ENCODE data around the gene ARHGEF3. TPM values are rescaled to one million over a fixed set of nuclear protein-coding genes. Genes with fewer than 3 reads are reported as not detected.

ARHGEF3 gene
- total RNA-seq, 1 experiment from 2014 or later = 9.5 TPM

DNA sequence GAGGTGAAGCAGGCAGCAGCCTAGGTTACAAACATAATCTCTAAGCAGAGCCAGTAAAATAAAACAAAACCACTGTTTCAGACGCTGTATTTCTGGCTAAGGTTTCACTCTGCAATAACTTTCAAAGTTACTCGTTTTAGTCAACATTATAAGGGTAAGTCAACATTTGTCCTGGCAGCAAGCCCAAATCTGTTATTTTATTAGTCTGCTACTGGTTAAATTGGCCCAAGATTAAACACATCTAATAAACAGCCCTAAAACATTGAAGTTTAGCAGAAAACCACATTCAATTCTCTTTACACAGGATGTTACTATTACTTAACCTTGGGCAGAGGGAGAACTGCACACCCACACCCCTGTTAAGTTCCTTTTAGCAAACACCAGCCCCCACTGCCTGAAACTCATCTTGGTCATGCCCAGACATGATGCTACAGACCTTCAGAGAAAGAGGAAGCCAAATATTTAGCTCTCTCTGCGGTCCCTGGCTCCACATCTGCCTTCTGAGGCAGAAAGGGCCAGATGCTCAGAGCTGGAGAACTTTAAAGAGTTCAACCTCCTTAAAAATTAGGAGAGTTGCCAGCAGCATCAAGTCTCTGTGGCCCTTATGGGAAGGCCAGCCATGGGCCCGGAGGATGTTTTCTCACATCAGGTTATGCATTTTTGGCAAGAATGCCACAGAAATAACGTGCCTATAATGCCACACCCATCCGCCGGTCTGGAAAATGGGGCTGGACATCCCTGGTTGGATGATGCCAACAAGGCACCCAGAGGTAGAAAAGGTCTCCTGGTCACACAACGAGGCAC, 17.9 kb downstream of the ARHGEF3 start:
- in situ Hi-C loops (cut with HindIII; ENCODE audit: low pct_unique_long_range_greater_than_20kb, low sequenced_read_pairs) = no loop called here
- no peak for DNase-seq (ENCODE audit: low read depth, low spot score)

- DNase-seq (ENCODE audit: low read depth, low spot score) = no peak
- in situ Hi-C loops (cut with HindIII; ENCODE audit: low pct_unique_long_range_greater_than_20kb, low sequenced_read_pairs) = no loop called here
Measured at GRCh38 chr3:56782906-56783305, 18.8 kb downstream of the ARHGEF3 start.

GRCh38 chr3:56782215-56782614, 19.5 kb downstream of the ARHGEF3 start:
- no peak for DNase-seq (ENCODE audit: low read depth, low spot score)
- in situ Hi-C loops (cut with HindIII; ENCODE audit: low pct_unique_long_range_greater_than_20kb, low sequenced_read_pairs) = no loop called here

- in situ Hi-C loops (cut with HindIII; ENCODE audit: low pct_unique_long_range_greater_than_20kb, low sequenced_read_pairs) = no loop called here
- no peak for DNase-seq (ENCODE audit: low read depth, low spot score)
Measured at GRCh38 chr3:56781762-56782161, 20.0 kb downstream of the ARHGEF3 start.

DNA sequence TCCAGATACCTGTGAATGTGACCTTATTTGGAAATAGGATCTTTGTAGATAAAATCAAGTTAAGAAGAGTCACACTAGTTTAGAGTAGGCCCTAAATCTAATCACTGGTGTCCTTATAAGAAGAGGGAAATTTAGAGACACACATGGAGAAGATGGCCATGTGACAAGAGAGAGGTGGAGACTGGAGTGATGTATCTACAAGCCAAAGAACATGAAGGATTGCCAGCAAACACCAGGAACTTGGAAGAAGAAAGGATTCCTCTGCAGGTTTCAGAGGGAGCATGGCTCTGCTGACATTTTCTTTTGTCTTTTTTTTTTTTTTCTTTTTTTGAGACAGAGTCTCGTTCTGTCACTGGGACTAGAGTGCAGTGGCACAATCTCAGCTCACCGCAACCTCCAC, 20.8 kb downstream of the ARHGEF3 start:
- DNase-seq (ENCODE audit: low read depth, low spot score) = no peak
- in situ Hi-C loops (cut with HindIII; ENCODE audit: low pct_unique_long_range_greater_than_20kb, low sequenced_read_pairs) = no loop called here

DNA sequence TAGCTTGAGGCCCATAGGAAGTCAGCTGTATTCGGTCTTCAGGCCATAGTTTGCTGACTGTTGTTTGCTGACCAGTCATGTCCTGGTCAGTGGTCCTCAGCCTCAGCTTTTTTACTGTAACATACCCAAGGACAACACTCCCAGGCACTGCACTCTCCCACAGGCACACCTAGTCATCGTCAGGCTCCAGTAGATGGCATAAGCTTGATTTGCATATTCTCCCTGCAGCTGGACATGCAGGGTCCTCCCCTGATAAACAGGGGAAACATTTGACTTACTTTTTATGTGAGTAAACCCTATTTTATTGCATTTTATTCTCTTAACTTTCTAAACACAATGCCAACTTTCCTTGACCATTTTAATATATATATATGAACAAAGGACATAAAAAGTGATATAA, 22.9 kb downstream of the ARHGEF3 start:
- no peak for DNase-seq (ENCODE audit: low read depth, low spot score)
- in situ Hi-C loops (cut with HindIII; ENCODE audit: low pct_unique_long_range_greater_than_20kb, low sequenced_read_pairs) = no loop called here

- DNase-seq (ENCODE audit: low read depth, low spot score) = no peak
- in situ Hi-C loops (cut with HindIII; ENCODE audit: low pct_unique_long_range_greater_than_20kb, low sequenced_read_pairs) = no loop called here
Measured at GRCh38 chr3:56776556-56776950, 25.2 kb downstream of the ARHGEF3 start.

DNA sequence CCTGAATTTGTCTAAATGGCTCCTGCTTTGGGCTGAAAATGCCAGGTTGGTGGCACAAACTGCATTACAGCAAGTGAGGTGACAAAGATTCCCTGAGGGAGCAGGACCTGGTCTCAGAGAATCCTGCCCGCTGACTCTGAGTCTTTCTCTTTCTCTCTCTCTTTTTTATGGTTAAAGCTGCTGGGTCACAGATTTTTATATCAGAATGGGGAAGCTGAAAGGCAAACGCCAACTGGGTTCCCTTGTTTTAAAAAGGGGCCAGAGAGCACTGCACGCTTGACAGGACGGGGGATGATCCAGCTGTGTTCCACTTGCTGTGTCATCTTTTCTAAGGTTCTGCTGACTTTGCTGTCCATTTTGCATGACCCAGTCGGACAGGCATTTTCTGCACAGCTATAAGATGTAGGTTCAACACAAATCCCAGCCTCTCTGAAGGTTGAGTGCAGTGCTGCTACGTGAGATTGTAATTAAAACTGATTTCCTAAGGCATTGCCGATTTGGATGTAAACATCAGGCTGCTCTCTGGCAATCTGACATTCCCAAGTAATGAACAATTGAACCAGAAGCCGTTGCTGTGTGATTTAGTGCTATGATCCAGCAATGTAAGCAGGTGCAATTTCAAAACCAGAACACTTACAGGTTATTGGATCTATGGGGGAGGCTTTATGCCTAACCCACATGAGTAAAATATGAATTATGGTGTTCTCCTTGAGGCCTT, 25.8 kb downstream of the ARHGEF3 start:
- DNase-seq (ENCODE audit: low read depth, low spot score) = no peak
- in situ Hi-C loops (cut with HindIII; ENCODE audit: low pct_unique_long_range_greater_than_20kb, low sequenced_read_pairs) = no loop called here

DNA sequence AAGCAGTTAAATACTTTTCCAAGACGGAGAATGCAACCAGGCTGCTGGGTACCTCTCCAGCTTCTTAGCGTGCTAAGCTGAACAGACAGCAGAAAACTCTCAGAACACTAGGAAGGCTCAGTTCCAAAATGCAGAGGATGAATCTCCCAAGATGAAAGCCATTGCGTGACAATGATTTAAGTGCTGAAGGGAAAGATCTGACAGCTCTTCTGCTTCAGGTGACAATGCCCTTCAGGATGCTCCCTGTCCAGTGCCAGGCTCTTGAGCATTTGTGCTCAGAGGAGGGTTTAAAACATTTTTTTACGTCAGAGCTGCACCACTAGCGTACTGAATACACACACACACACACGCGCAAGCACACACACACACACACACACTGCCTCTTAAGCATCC, 26.3 kb downstream of the ARHGEF3 start:
- in situ Hi-C loops (cut with HindIII; ENCODE audit: low pct_unique_long_range_greater_than_20kb, low sequenced_read_pairs) = no loop called here
- DNase-seq (ENCODE audit: low read depth, low spot score) = no peak

- in situ Hi-C loops (cut with HindIII; ENCODE audit: low pct_unique_long_range_greater_than_20kb, low sequenced_read_pairs) = no loop called here
- DNase-seq (ENCODE audit: low read depth, low spot score) = no peak
Measured at GRCh38 chr3:56773986-56774385, 27.8 kb downstream of the ARHGEF3 start.

DNA sequence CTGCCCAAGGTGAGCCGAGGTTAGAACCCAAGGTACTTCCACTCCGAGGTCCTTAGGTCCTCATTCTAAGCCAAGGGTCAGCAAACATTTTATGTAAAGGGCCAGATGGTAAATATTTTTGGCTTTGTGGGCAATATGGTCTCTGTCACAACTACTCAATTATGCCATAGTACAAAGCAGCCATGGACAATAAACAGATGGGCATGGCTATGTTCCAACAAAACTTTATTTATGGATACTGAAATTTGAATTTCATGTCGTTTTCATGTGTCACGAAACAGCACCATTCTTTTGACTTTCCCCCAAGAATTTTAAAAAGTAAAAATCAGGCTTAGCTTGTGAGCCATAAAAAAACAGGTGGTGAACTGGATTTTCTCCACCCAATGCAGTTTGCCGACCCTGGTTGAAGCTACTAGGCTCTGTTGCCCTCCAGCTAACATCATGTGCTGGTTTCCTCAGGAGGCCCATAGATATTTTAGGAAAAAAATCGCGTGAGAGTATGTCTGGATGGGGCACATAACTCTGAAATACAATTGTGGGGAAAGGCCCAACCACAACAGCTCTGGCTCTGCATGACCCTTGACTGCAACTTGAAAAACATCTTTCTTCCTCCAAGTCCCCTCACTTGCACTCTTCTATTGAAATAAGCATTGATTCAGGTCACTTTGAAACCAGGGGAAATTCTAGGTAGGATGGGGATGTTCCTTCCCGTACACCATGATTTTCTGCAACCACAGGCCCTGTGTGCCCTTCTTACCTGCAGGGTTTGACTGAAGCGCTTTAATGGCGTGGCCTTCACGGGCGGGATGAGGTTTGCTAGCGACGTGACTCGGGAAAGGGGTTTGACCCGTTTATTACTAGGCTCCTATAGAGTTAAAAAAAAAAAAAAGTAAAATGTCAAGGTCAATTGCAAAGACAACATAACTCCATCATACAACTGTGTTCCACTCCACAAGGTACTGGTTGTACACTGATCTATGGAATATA, 28.5 kb downstream of the ARHGEF3 start:
- in situ Hi-C loops (cut with HindIII; ENCODE audit: low pct_unique_long_range_greater_than_20kb, low sequenced_read_pairs) = no loop called here
- DNase-seq (ENCODE audit: low read depth, low spot score) = peak; percentile 68

- DNase-seq (ENCODE audit: low read depth, low spot score) = no peak
- in situ Hi-C loops (cut with HindIII; ENCODE audit: low pct_unique_long_range_greater_than_20kb, low sequenced_read_pairs) = no loop called here
Measured at GRCh38 chr3:56771376-56771775, 30.4 kb downstream of the ARHGEF3 start.

- in situ Hi-C loops (cut with HindIII; ENCODE audit: low pct_unique_long_range_greater_than_20kb, low sequenced_read_pairs) = no loop called here
- peak; percentile 65 for DNase-seq (ENCODE audit: low read depth, low spot score)
Measured at GRCh38 chr3:56769116-56769707, 32.5 kb downstream of the ARHGEF3 start.

DNA sequence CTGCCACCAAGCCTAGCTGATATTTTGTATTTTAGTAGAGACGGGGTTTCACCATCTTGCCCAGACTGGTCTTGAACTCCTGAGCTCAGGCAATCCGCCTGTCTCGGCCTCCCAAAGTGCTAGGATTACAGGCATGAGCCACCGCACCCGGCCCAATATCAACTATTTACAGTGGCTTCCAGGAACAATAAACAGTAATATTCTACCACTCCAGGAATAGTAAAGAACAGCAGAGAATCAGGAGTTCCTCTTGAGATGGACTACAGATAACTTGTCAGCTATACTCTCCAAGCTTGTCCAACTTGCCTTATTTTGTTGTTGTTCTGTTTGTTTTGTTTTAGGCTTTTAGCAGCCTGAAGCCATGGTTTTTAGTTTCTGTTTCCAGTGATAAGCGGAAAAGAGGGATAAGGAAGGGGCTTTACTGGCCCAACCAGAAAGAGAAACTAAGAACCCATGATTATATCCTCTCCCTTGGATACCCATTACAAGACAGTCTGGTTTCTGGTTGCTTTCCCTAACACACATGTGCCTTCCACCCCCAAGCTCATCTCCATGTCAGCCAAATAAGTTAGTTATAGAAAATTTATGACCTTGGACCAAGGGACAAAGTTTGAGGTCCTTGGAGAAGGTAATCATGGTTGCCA, 36.7 kb downstream of the ARHGEF3 start:
- in situ Hi-C loops (cut with HindIII; ENCODE audit: low pct_unique_long_range_greater_than_20kb, low sequenced_read_pairs) = no loop called here
- DNase-seq (ENCODE audit: low read depth, low spot score) = no peak

DNA sequence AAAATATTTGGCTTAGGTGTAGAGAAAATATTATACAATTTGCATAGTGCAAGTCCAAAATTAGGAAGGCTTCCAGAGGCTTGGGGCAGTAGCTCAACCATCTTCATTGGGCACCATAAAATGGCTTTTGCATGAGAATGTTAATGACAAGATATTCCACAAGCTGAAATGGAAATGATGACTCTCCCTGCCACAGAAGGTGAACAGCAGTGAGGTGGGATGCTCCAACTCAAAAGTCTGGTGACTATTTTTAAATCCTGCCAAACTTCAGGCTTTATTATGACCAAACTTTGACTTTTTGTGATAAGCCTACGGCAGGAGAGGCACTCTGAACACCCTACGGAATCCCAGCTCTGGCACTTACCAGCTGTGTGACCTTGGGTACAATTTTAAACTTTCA, 37.6 kb downstream of the ARHGEF3 start:
- in situ Hi-C loops (cut with HindIII; ENCODE audit: low pct_unique_long_range_greater_than_20kb, low sequenced_read_pairs) = no loop called here
- no peak for DNase-seq (ENCODE audit: low read depth, low spot score)

DNA sequence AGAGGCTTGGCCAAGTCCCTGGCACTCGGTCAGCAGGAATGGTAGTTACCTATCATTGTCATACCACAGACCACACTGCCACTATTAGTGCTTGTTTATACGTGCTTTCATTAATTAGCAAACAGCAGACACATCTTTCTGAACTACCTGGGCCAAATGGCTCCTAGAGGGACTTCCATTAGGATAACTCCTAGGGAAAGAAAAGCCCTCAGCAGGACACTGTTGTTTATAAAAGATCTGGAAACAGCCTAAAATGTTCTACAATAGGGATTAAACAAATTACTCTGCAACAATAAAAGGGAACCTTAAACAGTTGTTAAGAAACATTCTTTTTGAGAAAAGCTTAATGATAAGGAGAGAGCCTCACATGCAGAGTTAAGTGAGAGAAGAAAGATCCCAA, 38.5 kb downstream of the ARHGEF3 start:
- no peak for DNase-seq (ENCODE audit: low read depth, low spot score)
- in situ Hi-C loops (cut with HindIII; ENCODE audit: low pct_unique_long_range_greater_than_20kb, low sequenced_read_pairs) = no loop called here

GRCh38 chr3:56762718-56763117, 39.0 kb downstream of the ARHGEF3 start:
- no peak for DNase-seq (ENCODE audit: low read depth, low spot score)
- in situ Hi-C loops (cut with HindIII; ENCODE audit: low pct_unique_long_range_greater_than_20kb, low sequenced_read_pairs) = no loop called here
